ENCODE results near the gene PCARE.

Gene PCARE

GRCh38 chr2:29061616-29062015 lies 12.7 kb downstream of the PCARE start:
- no peaks in the 10 kb centered on the region for H4K20me1 ChIP-seq (ENCODE audit: insufficient read depth, low read length)
- H3K79me2 ChIP-seq (ENCODE audit: insufficient read depth, low read length), result no peaks in the 10 kb centered on the region
- H3K9me2 ChIP-seq (ENCODE audit: low read depth, low read length), result no peaks in the 10 kb centered on the region
- no peak overlapping the region for H3K27ac ChIP-seq (ENCODE audit: low read depth, low read length, poor library complexity, severe bottlenecking)
- no peak for TF ChIP-seq EZH2 (IDR thresholded peaks at IDR 0.05; ENCODE audit: borderline replicate concordance, low read length)
- no peak for TF ChIP-seq CTCF (IDR thresholded peaks at IDR 0.05; ENCODE audit: low read length)
- no peak overlapping the region for H2AFZ ChIP-seq (ENCODE audit: low read length)
- no peak overlapping the region for H3K4me2 ChIP-seq (ENCODE audit: low read length)
- H3K4me3 ChIP-seq (ENCODE audit: low read depth, low read length, poor library complexity, severe bottlenecking), result no peak overlapping the region
- H3K4me1 ChIP-seq (ENCODE audit: insufficient read depth, low read length, severe bottlenecking), result no peaks in the 10 kb centered on the region
- no peaks in the 10 kb centered on the region for H3K27me3 ChIP-seq (ENCODE audit: insufficient read depth, low read length)
- no peaks in the 10 kb centered on the region for H3K36me3 ChIP-seq (ENCODE audit: insufficient read depth, low read length)
- no peaks in the 10 kb centered on the region for H3F3A ChIP-seq (ENCODE audit: insufficient read depth, low read length)
- H3K9me3 ChIP-seq (ENCODE audit: low read length), result no peaks in the 10 kb centered on the region
- no peak overlapping the region for H3K9ac ChIP-seq (ENCODE audit: low read length)

- Histone ChIP-seq H4K20me1 (ENCODE audit: insufficient read depth, low read length) (no peaks in the 10 kb centered on the region), H3F3A (ENCODE audit: insufficient read depth, low read length) (no peaks in the 10 kb centered on the region), H2AFZ (ENCODE audit: low read length) (no peak overlapping the region), H3K4me2 (ENCODE audit: low read length) (no peak overlapping the region), H3K27me3 (ENCODE audit: insufficient read depth, low read length) (no peaks in the 10 kb centered on the region), H3K27ac (ENCODE audit: low read depth, low read length, poor library complexity, severe bottlenecking) (no peak overlapping the region), H3K9me3 (ENCODE audit: low read length) (no peaks in the 10 kb centered on the region), H3K9ac (ENCODE audit: low read length) (no peak overlapping the region), H3K36me3 (ENCODE audit: insufficient read depth, low read length) (no peaks in the 10 kb centered on the region), H3K9me2 (ENCODE audit: low read depth, low read length) (no peaks in the 10 kb centered on the region), H3K4me1 (ENCODE audit: insufficient read depth, low read length, severe bottlenecking) (no peaks in the 10 kb centered on the region), H3K4me3 (ENCODE audit: low read depth, low read length, poor library complexity, severe bottlenecking) (no peak overlapping the region), H3K79me2 (ENCODE audit: insufficient read depth, low read length) (no peaks in the 10 kb centered on the region)
- TF ChIP-seq CTCF (IDR thresholded peaks at IDR 0.05; ENCODE audit: low read length), result no peak
- TF ChIP-seq EZH2 (IDR thresholded peaks at IDR 0.05; ENCODE audit: borderline replicate concordance, low read length), result no peak
These were observed 13.1 kb downstream of the PCARE start for GRCh38 chr2:29061176-29061575.

GRCh38 chr2:29060441-29060840 lies 13.9 kb downstream of the PCARE start:
- H2AFZ ChIP-seq (ENCODE audit: low read length), result no peak overlapping the region
- no peak overlapping the region for H3K4me2 ChIP-seq (ENCODE audit: low read length)
- no peaks in the 10 kb centered on the region for H3K27me3 ChIP-seq (ENCODE audit: insufficient read depth, low read length)
- no peak overlapping the region for H3K9ac ChIP-seq (ENCODE audit: low read length)
- no peak overlapping the region for H3K27ac ChIP-seq (ENCODE audit: low read depth, low read length, poor library complexity, severe bottlenecking)
- H4K20me1 ChIP-seq (ENCODE audit: insufficient read depth, low read length), result no peaks in the 10 kb centered on the region
- TF ChIP-seq EZH2 (IDR thresholded peaks at IDR 0.05; ENCODE audit: borderline replicate concordance, low read length) (no peak), CTCF (IDR thresholded peaks at IDR 0.05; ENCODE audit: low read length) (no peak)
- no peaks in the 10 kb centered on the region for H3K36me3 ChIP-seq (ENCODE audit: insufficient read depth, low read length)
- no peaks in the 10 kb centered on the region for H3K9me3 ChIP-seq (ENCODE audit: low read length)
- no peak overlapping the region for H3K4me3 ChIP-seq (ENCODE audit: low read depth, low read length, poor library complexity, severe bottlenecking)
- H3K79me2 ChIP-seq (ENCODE audit: insufficient read depth, low read length), result no peaks in the 10 kb centered on the region
- no peaks in the 10 kb centered on the region for H3K9me2 ChIP-seq (ENCODE audit: low read depth, low read length)
- no peaks in the 10 kb centered on the region for H3F3A ChIP-seq (ENCODE audit: insufficient read depth, low read length)
- H3K4me1 ChIP-seq (ENCODE audit: insufficient read depth, low read length, severe bottlenecking), result no peaks in the 10 kb centered on the region
